ENCODE results near the gene KRTAP10-1.

GRCh38 chr21:44548922-44549321 is 8.9 kb upstream of the KRTAP10-1 start:
- TF ChIP-seq CTCF (IDR thresholded peaks at IDR 0.05) (no peak), EP300 (IDR thresholded peaks at IDR 0.05) (no peak), POLR2A (IDR thresholded peaks at IDR 0.05) (no peak)

All from ovary (tissue), 3 donors.